CD4-positive, CD25-positive, alpha-beta regulatory T cell (primary cell): ENCODE results near the gene SORL1. TPM values are rescaled to one million over a fixed set of nuclear protein-coding genes. Genes with fewer than 3 reads are reported as not detected.
A peak's percentile ranks its signal among the peaks of the same experiment; 100 is the strongest.
"Not testable (repeated sequence)": the region's sequence is repeated elsewhere in the genome, so short reads cannot be mapped to it uniquely, and the experiment has no call there.

ENCODE experiments used
- ATAC-seq, 2 donors: fragments of 150-1000 bp; cut with Tn5 transposase; one replicate each; pipeline ENCODE4 v1.10.0; 2021; ENCODE audit warnings: low read depth in 2 of 2, moderate number of reproducible peaks in 2 of 2, moderate library complexity in 1 of 2
- DNase-seq, 3 donors: peaks; one replicate each; pipeline versions ENCODE4 v3.0.0 to v3.0.0-alpha.2; 2012 to 2022; ENCODE audit warnings: mixed read lengths in 1 of 3
- H3K27ac ChIP-seq: one replicate; pipeline ENCODE4 v1.7.0; 2013; ENCODE audit warnings: mild to moderate bottlenecking, low read length; ENCODE audit not compliant: insufficient read depth, poor library complexity, severe bottlenecking
- H3K27me3 ChIP-seq: one replicate; pipeline ENCODE4 v1.7.0; 2013; ENCODE audit warnings: low read length; ENCODE audit not compliant: control insufficient read depth, insufficient read depth
- H3K36me3 ChIP-seq: one replicate; pipeline ENCODE4 v1.7.0; 2013; ENCODE audit warnings: mild to moderate bottlenecking, low read length, moderate library complexity; ENCODE audit not compliant: control insufficient read depth, insufficient read depth
- H3K4me1 ChIP-seq: 2 replicates; pipeline ENCODE4 v1.7.0; 2013; ENCODE audit warnings: mild to moderate bottlenecking, low read length; ENCODE audit not compliant: insufficient read depth, control insufficient read depth, poor library complexity, severe bottlenecking
- H3K4me3 ChIP-seq: one replicate; pipeline ENCODE4 v1.7.0; 2013; ENCODE audit warnings: low read depth, mild to moderate bottlenecking, low read length, moderate library complexity
- H3K9me3 ChIP-seq, 2 experiments: 1 replicate in 1 of 2; 2 replicates in 1 of 2; pipeline ENCODE4 v1.7.0; 2013; ENCODE audit warnings: low read length in 2 of 2, mild to moderate bottlenecking in 1 of 2, moderate library complexity in 1 of 2; ENCODE audit not compliant: control insufficient read depth in 2 of 2
- H3K27ac Mint-ChIP-seq, 3 donors: one replicate each; pipeline ENCODE4 v1.8.0; 2020 to 2022; ENCODE audit warnings: mild to moderate bottlenecking in 3 of 3, mixed read lengths in 3 of 3, moderate library complexity in 2 of 3
- H3K27me3 Mint-ChIP-seq: one replicate; pipeline ENCODE4 v1.8.0; 2022; ENCODE audit warnings: mild to moderate bottlenecking, mixed read lengths
- H3K36me3 Mint-ChIP-seq: one replicate; pipeline ENCODE4 v1.8.0; 2020; ENCODE audit warnings: mixed read lengths
- H3K4me1 Mint-ChIP-seq, 4 donors: one replicate each; pipeline ENCODE4 v1.8.0; 2020 to 2022; ENCODE audit warnings: mixed read lengths in 4 of 4, mild to moderate bottlenecking in 1 of 4
- H3K4me3 Mint-ChIP-seq, 4 donors: one replicate each; pipeline ENCODE4 v1.8.0; 2020 to 2022; ENCODE audit warnings: mild to moderate bottlenecking in 4 of 4, mixed read lengths in 4 of 4, moderate library complexity in 3 of 4
- H3K9me3 Mint-ChIP-seq, 7 donors: one replicate each; pipeline ENCODE4 v1.8.0; 2020 to 2022; ENCODE audit warnings: mixed read lengths in 7 of 7, mild to moderate bottlenecking in 3 of 7, moderate library complexity in 2 of 7
- polyA plus RNA-seq, 4 donors: library from polyadenylated mRNA; unstranded; fragments of 300-500 nt; fragmentation: Illumina TruSeq; gene quantifications; one replicate each; pipeline ENCODE4 v1.2.3, GENCODE V29; 2021
- total RNA-seq: library from RNA; stranded (reverse); gene quantifications from one replicate; pipeline ENCODE4 v1.2.3, GENCODE V29; 2022

SORL1 gene
- total and polyA plus RNA-seq, 5 donors from 2014 or later = 143 to 441 (median 168) TPM

GRCh38 chr11:121636081-121636799 lies 184.1 kb downstream of the SORL1 start:
- ATAC-seq (no peak), DNase-seq (no peak)
- peak overlapping the region in 1 of 3 donors; percentile 15 for H3K27ac Mint-ChIP-seq
- no peak overlapping the region for H3K4me3 Mint-ChIP-seq
- H3K9me3 Mint-ChIP-seq = no peaks in the 10 kb centered on the region
- H3K36me3 Mint-ChIP-seq = peaks cover 15% of the 10 kb centered on the region
- H3K36me3 ChIP-seq = peaks cover 28% of the 10 kb centered on the region
- no peaks in the 10 kb centered on the region for H3K27me3 ChIP-seq
- no peaks in the 10 kb centered on the region for H3K27me3 Mint-ChIP-seq
- peaks cover 0 to 3% (median under 1%) of the 10 kb centered on the region in 4 donors for H3K4me1 Mint-ChIP-seq
- H3K9me3 ChIP-seq = no peaks in the 10 kb centered on the region
- H3K4me1 ChIP-seq = no peaks in the 10 kb centered on the region
- H3K27ac ChIP-seq = no peak overlapping the region
- H3K4me3 ChIP-seq = no peak overlapping the region

- Histone ChIP-seq H3K27ac (no peak overlapping the region), H3K9me3 (no peaks in the 10 kb centered on the region), H3K4me3 (no peak overlapping the region), H3K27me3 (no peaks in the 10 kb centered on the region), H3K4me1 (no peaks in the 10 kb centered on the region), H3K36me3 (peaks cover 23% of the 10 kb centered on the region)
- Mint-ChIP-seq H3K27me3 (no peaks in the 10 kb centered on the region), H3K27ac (no peak overlapping the region), H3K4me1 (peaks cover 0 to 3% (median under 1%) of the 10 kb centered on the region in 4 donors), H3K4me3 (no peak overlapping the region), H3K36me3 (peaks cover 13% of the 10 kb centered on the region), H3K9me3 (no peaks in the 10 kb centered on the region)
- DNase-seq (no peak), ATAC-seq (no peak)
Observed at GRCh38 chr11:121636800-121637176, 184.7 kb downstream of the SORL1 start.

- not testable (repeated sequence) for H3K36me3 Mint-ChIP-seq, H3K9me3 ChIP-seq, DNase-seq, H3K4me3 Mint-ChIP-seq, H3K27ac Mint-ChIP-seq, H3K9me3 Mint-ChIP-seq, H3K27ac ChIP-seq, H3K27me3 Mint-ChIP-seq, H3K4me1 ChIP-seq, H3K4me1 Mint-ChIP-seq, ATAC-seq, H3K4me3 ChIP-seq, H3K27me3 ChIP-seq
- peaks cover 15% of the 10 kb centered on the region for H3K36me3 ChIP-seq
Observed at GRCh38 chr11:121637587-121637986, 185.5 kb downstream of the SORL1 start.

GRCh38 chr11:121643479-121644186 lies 191.5 kb downstream of the SORL1 start:
- no peak overlapping the region for H3K4me3 ChIP-seq
- Mint-ChIP-seq H3K27me3 (no peaks in the 10 kb centered on the region), H3K4me1 (peaks cover 0 to 9% (median under 1%) of the 10 kb centered on the region in 4 donors), H3K27ac (peak overlapping the region in 1 of 3 donors; percentile 11), H3K9me3 (peaks cover 0 to 1% (median 0%) of the 10 kb centered on the region in 7 donors), H3K4me3 (peak overlapping the region in 1 of 4 donors; percentile 0), H3K36me3 (peaks cover 2% of the 10 kb centered on the region)
- no peak for DNase-seq
- H3K4me1 ChIP-seq = no peaks in the 10 kb centered on the region
- H3K27ac ChIP-seq = no peak overlapping the region
- H3K27me3 ChIP-seq = no peaks in the 10 kb centered on the region
- no peaks in the 10 kb centered on the region for H3K36me3 ChIP-seq
- H3K9me3 ChIP-seq = no peaks in the 10 kb centered on the region
- ATAC-seq = no peak

- Mint-ChIP-seq H3K36me3 (peaks cover 4% of the 10 kb centered on the region), H3K4me1 (peaks cover 0 to 9% (median under 1%) of the 10 kb centered on the region in 4 donors), H3K27me3 (no peaks in the 10 kb centered on the region), H3K9me3 (peaks cover 0 to 1% (median 0%) of the 10 kb centered on the region in 7 donors), H3K4me3 (no peak overlapping the region), H3K27ac (peak overlapping the region in 1 of 3 donors; percentile 11)
- Histone ChIP-seq H3K4me1 (no peaks in the 10 kb centered on the region), H3K27me3 (no peaks in the 10 kb centered on the region), H3K9me3 (no peaks in the 10 kb centered on the region), H3K4me3 (no peak overlapping the region), H3K27ac (no peak overlapping the region), H3K36me3 (no peaks in the 10 kb centered on the region)
- DNase-seq (no peak), ATAC-seq (no peak)
Observed at GRCh38 chr11:121644187-121644512, 192.0 kb downstream of the SORL1 start.

GRCh38 chr11:121645001-121645400 lies 192.9 kb downstream of the SORL1 start:
- Mint-ChIP-seq H3K27ac (no peak overlapping the region), H3K9me3 (peaks cover 0 to 1% (median 0%) of the 10 kb centered on the region in 7 donors)

GRCh38 chr11:121645596-121645995 lies 193.5 kb downstream of the SORL1 start:
- Histone ChIP-seq H3K4me1 (peaks cover 9% of the 10 kb centered on the region), H3K9me3 (no peaks in the 10 kb centered on the region), H3K27me3 (no peaks in the 10 kb centered on the region), H3K27ac (no peak overlapping the region), H3K4me3 (no peak overlapping the region), H3K36me3 (no peaks in the 10 kb centered on the region)
- H3K27me3 Mint-ChIP-seq = no peaks in the 10 kb centered on the region
- no peak for ATAC-seq
- no peak for DNase-seq
- H3K27ac Mint-ChIP-seq = peak overlapping the region in 1 of 3 donors; percentile 35
- no peak overlapping the region for H3K4me3 Mint-ChIP-seq
- H3K36me3 Mint-ChIP-seq = peaks cover 4% of the 10 kb centered on the region
- peaks cover 0 to 20% (median 13%) of the 10 kb centered on the region in 4 donors for H3K4me1 Mint-ChIP-seq
- peaks cover 0 to 1% (median 0%) of the 10 kb centered on the region in 7 donors for H3K9me3 Mint-ChIP-seq

More at GRCh38 chr11:121645001-121645400, 192.9 kb downstream of the SORL1 start:
- Histone ChIP-seq H3K36me3 (no peaks in the 10 kb centered on the region), H3K27ac (no peak overlapping the region), H3K27me3 (no peaks in the 10 kb centered on the region), H3K9me3 (no peaks in the 10 kb centered on the region), H3K4me1 (peaks cover 3% of the 10 kb centered on the region), H3K4me3 (no peak overlapping the region)
- ATAC-seq (no peak), DNase-seq (no peak)
- H3K4me1 Mint-ChIP-seq = peaks cover 0 to 15% (median 7%) of the 10 kb centered on the region in 4 donors
- peaks cover 4% of the 10 kb centered on the region for H3K36me3 Mint-ChIP-seq
- H3K27me3 Mint-ChIP-seq = no peaks in the 10 kb centered on the region
- no peak overlapping the region for H3K4me3 Mint-ChIP-seq
